Activated T-helper 1 cell treated with Interleukin-2 at 50 U/mL for 16 hours (primary cell): ENCODE data around the gene ANKH.

Experiments
- DNase-seq: peaks from one replicate; pipeline ENCODE4 v3.0.0-alpha.2; 2020; ENCODE audit warnings: low read depth

Gene ANKH

GRCh38 chr5:14713476-14714390 lies 157.8 kb downstream of the ANKH start:
- DNase-seq: no peak

GRCh38 chr5:14712666-14713065 lies 158.9 kb downstream of the ANKH start:
- DNase-seq: no peak

- no peak for DNase-seq
Measured at GRCh38 chr5:14712131-14712530, 159.4 kb downstream of the ANKH start.

GRCh38 chr5:14710313-14710994 lies 161.1 kb downstream of the ANKH start:
- no peak for DNase-seq

- no peak for DNase-seq
Measured at GRCh38 chr5:14708551-14708950, 163.0 kb downstream of the ANKH start.

GRCh38 chr5:14707811-14708390 lies 163.7 kb downstream of the ANKH start:
- no peak for DNase-seq

GRCh38 chr5:14706615-14707021 lies 165.0 kb downstream of the ANKH start:
- peak; percentile 18 for DNase-seq

GRCh38 chr5:14705556-14705955 lies 166.0 kb downstream of the ANKH start:
- no peak for DNase-seq

- no peak for DNase-seq
Measured at GRCh38 chr5:14702238-14702839, 169.2 kb downstream of the ANKH start.

- DNase-seq: no peak
Measured at GRCh38 chr5:14701556-14701955, 170.0 kb downstream of the ANKH start.

- DNase-seq: no peak
Measured at GRCh38 chr5:14700478-14701436, 170.8 kb downstream of the ANKH start.

- DNase-seq: no peak
Measured at GRCh38 chr5:14699807-14700400, 171.7 kb downstream of the ANKH start.

- no peak for DNase-seq
Measured at GRCh38 chr5:14699159-14699558, 172.4 kb downstream of the ANKH start.

- DNase-seq: no peak
Measured at GRCh38 chr5:14698495-14698894, 173.1 kb downstream of the ANKH start.

- no peak for DNase-seq
Measured at GRCh38 chr5:14696851-14697250, 174.7 kb downstream of the ANKH start.

- DNase-seq: no peak
Measured at GRCh38 chr5:14696057-14696456, 175.5 kb downstream of the ANKH start.

GRCh38 chr5:14695152-14695551 lies 176.4 kb downstream of the ANKH start:
- no peak for DNase-seq

- DNase-seq: no peak
Measured at GRCh38 chr5:14693070-14693469, 178.5 kb downstream of the ANKH start.

- DNase-seq: no peak
Measured at GRCh38 chr5:14687023-14687665, 184.4 kb downstream of the ANKH start.

- DNase-seq: no peak
Measured at GRCh38 chr5:14686517-14686916, 185.1 kb downstream of the ANKH start.
